Neuronal stem cell (in vitro differentiated cells): ENCODE data around the gene ASTL.

Source experiments
- DNase-seq: peaks from one replicate; pipeline ENCODE4 v3.0.0-alpha.2; 2013; ENCODE audit warnings: low spot score
- H2AFZ ChIP-seq: one replicate; pipeline ENCODE4 v1.6.1; 2013; ENCODE audit warnings: mild to moderate bottlenecking, low read length, inconsistent platforms
- H2AK5ac ChIP-seq: 2 replicates; pipeline ENCODE4 v1.6.1; 2013; ENCODE audit warnings: low read depth, mild to moderate bottlenecking, inconsistent platforms, low read length, moderate library complexity, mixed read lengths
- H2BK120ac ChIP-seq: 2 replicates; pipeline ENCODE4 v1.6.1; 2013; ENCODE audit warnings: low read depth, mild to moderate bottlenecking, inconsistent platforms, low read length, moderate library complexity, mixed read lengths
- H2BK12ac ChIP-seq: one replicate; pipeline ENCODE4 v1.6.1; 2013; ENCODE audit warnings: low read length, inconsistent platforms
- H2BK15ac ChIP-seq: 2 replicates; pipeline ENCODE4 v1.6.1; 2013; ENCODE audit warnings: mild to moderate bottlenecking, low read length, inconsistent platforms, mixed read lengths
- H2BK5ac ChIP-seq: one replicate; pipeline ENCODE4 v1.6.1; 2013; ENCODE audit warnings: inconsistent platforms, mild to moderate bottlenecking, low read length, moderate library complexity
- H3K14ac ChIP-seq: one replicate; pipeline ENCODE4 v1.6.1; 2013; ENCODE audit warnings: low read length, inconsistent platforms
- H3K18ac ChIP-seq: 2 replicates; pipeline ENCODE4 v1.6.1; 2013; ENCODE audit warnings: low read length, inconsistent platforms
- H3K23ac ChIP-seq: 2 replicates; pipeline ENCODE4 v1.6.1; 2013; ENCODE audit warnings: low read depth, mild to moderate bottlenecking, mixed read lengths, low read length, inconsistent platforms; ENCODE audit not compliant: poor library complexity
- H3K27ac ChIP-seq: replicated peaks from 3 replicates; pipeline ENCODE4 v1.5.1; 2013; ENCODE audit warnings: low read length, inconsistent platforms
- H3K27me3 ChIP-seq, 3 experiments: 2 replicates each; pipeline ENCODE4 v1.6.1; 2013; ENCODE audit warnings: low read length in 3 of 3, mild to moderate bottlenecking in 2 of 3, inconsistent platforms in 1 of 3, low read depth in 1 of 3, mixed read lengths in 1 of 3, moderate library complexity in 1 of 3; ENCODE audit not compliant: control insufficient read depth in 3 of 3, insufficient read depth in 3 of 3
- H3K36me3 ChIP-seq, 2 donors: replicated peaks in 1 of 2; 2 replicates each; pipeline ENCODE4 v1.6.1; 2013; ENCODE audit warnings: low read length in 2 of 2; ENCODE audit not compliant: control insufficient read depth in 2 of 2, insufficient read depth in 2 of 2
- H3K4ac ChIP-seq: 2 replicates; pipeline ENCODE4 v1.6.1; 2013; ENCODE audit warnings: inconsistent platforms, mild to moderate bottlenecking, low read length, moderate library complexity
- H3K4me1 ChIP-seq, 2 donors: 1 replicate in 1 of 2; 2 replicates in 1 of 2; pipeline ENCODE4 v1.6.1; 2013; ENCODE audit warnings: low read length in 2 of 2, low read depth in 1 of 2; ENCODE audit not compliant: control insufficient read depth in 2 of 2, insufficient read depth in 1 of 2
- H3K4me2 ChIP-seq: one replicate; pipeline ENCODE4 v1.6.1; 2013; ENCODE audit warnings: mild to moderate bottlenecking, low read length, inconsistent platforms; ENCODE audit not compliant: insufficient read depth, poor library complexity, severe bottlenecking
- H3K4me3 ChIP-seq, 2 donors: 2 replicates each; pipeline ENCODE4 v1.5.1; 2013; ENCODE audit warnings: low read length in 2 of 2, mild to moderate bottlenecking in 2 of 2, inconsistent platforms in 1 of 2, moderate library complexity in 1 of 2
- H3K79me1 ChIP-seq: one replicate; pipeline ENCODE4 v1.6.1; 2013; ENCODE audit warnings: low read depth, mild to moderate bottlenecking, inconsistent platforms, low read length, moderate library complexity
- H3K9ac ChIP-seq: one replicate; pipeline ENCODE4 v1.6.1; 2013; ENCODE audit warnings: mild to moderate bottlenecking, low read depth, low read length, inconsistent platforms; ENCODE audit not compliant: poor library complexity
- H3K9me3 ChIP-seq, 2 donors: replicated peaks in 1 of 2; 2 replicates each; pipeline versions ENCODE3 to v1.6.1; 2013; ENCODE audit warnings: low read length in 2 of 2, mild to moderate bottlenecking in 2 of 2, inconsistent platforms in 1 of 2, low read depth in 1 of 2, mixed read lengths in 1 of 2, moderate library complexity in 1 of 2; ENCODE audit not compliant: control insufficient read depth in 2 of 2, insufficient read depth in 1 of 2
- H4K8ac ChIP-seq: one replicate; pipeline ENCODE4 v1.6.1; 2013; ENCODE audit warnings: low read depth, mild to moderate bottlenecking, inconsistent platforms, low read length, moderate library complexity
- H4K91ac ChIP-seq: one replicate; pipeline ENCODE4 v1.6.1; 2013; ENCODE audit warnings: low read length, low read depth, mild to moderate bottlenecking, inconsistent platforms; ENCODE audit not compliant: poor library complexity
- WGBS, 2 donors: extraction: QIAGEN DNeasy Blood & Tissue Kit; methylation state at CpG; one replicate each; pipeline ENCODE4 v1.1.7; 2013; ENCODE audit warnings: missing lambda C conversion rate in 2 of 2, mixed read lengths in 1 of 2; ENCODE audit not compliant: insufficient read length in 2 of 2, insufficient replicate concordance in 1 of 2; ENCODE audit errors: extremely low coverage in 2 of 2; 5-methylcytosine and 5-hydroxymethylcytosine counted together

The ASTL gene

DNA sequence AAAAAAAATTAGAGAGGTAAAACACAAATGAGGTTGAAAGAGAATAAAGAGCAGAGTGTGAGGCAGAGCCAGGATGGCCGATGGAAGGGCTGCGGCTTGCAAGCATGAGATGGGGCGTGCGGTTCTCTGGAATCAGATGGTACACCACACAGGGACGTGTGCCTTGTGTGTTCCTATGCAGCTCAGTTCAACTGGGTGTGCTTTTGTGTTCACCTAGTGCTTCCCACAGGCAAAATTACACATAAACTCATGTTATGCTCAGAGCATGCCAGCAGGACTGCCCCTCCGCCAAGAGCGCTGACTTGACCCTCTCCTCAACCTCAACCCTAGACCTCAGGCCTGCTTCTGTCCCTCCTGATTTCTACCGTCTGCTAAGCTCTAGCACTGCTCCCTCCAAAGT, 45.9 kb upstream of the ASTL start:
- Histone ChIP-seq H3K4me2 (no peak overlapping the region), H3K79me1 (peaks cover 2% of the 10 kb centered on the region), H2BK120ac (no peak overlapping the region), H3K4ac (no peak overlapping the region), H3K9ac (no peak overlapping the region), H3K9me3 (no peaks in the 10 kb centered on the region), H2BK5ac (no peak overlapping the region), H3K27ac (no peak overlapping the region), H3K4me3 (no peak overlapping the region), H2AK5ac (no peak overlapping the region), H3K23ac (no peak overlapping the region), H3K36me3 (peaks cover 24 to 50% of the 10 kb centered on the region in 2 donors), H2BK12ac (no peak overlapping the region), H2BK15ac (no peak overlapping the region), H3K14ac (no peak overlapping the region), H4K8ac (no peak overlapping the region), H3K4me1 (no peaks in the 10 kb centered on the region), H3K18ac (no peak overlapping the region), H3K27me3 (no peaks in the 10 kb centered on the region), H2AFZ (no peak overlapping the region), H4K91ac (no peak overlapping the region)
- WGBS, 2 donors = no CpG with 5 or more reads among the region's 8 CpGs
- no peak for DNase-seq

DNA sequence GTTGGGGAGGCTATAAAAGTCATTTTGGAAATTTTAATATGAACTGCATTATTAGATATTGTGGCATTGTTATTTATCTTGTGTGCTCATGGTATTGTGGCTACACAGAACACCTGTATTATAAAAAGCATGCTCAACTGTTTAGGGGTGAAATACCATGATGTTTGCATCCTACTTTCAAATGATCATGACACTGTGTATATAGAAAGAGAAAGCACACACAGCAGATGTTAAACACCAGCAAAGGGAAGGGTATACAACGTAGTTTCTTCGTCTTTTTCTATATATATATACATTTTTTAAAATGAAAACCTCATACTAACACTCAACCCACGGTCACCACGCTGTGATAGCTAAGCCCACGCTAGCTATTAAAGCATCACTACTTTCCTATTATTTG, 43.2 kb upstream of the ASTL start:
- H4K8ac ChIP-seq = no peak overlapping the region
- peaks cover 2% of the 10 kb centered on the region for H3K79me1 ChIP-seq
- H3K36me3 ChIP-seq = peaks cover 16 to 26% of the 10 kb centered on the region in 2 donors
- no peak overlapping the region for H3K9ac ChIP-seq
- H4K91ac ChIP-seq = no peak overlapping the region
- no peak overlapping the region for H2BK120ac ChIP-seq
- no peak overlapping the region for H2BK12ac ChIP-seq
- no peaks in the 10 kb centered on the region for H3K27me3 ChIP-seq
- no peak overlapping the region for H2AFZ ChIP-seq
- H2BK5ac ChIP-seq = no peak overlapping the region
- H3K14ac ChIP-seq = no peak overlapping the region
- no peak overlapping the region for H3K27ac ChIP-seq
- no peak overlapping the region for H2AK5ac ChIP-seq
- no peak overlapping the region for H3K4me3 ChIP-seq
- no peaks in the 10 kb centered on the region for H3K9me3 ChIP-seq
- DNase-seq = no peak
- H3K4me2 ChIP-seq = no peak overlapping the region
- no peak overlapping the region for H3K4ac ChIP-seq
- no peak overlapping the region for H3K23ac ChIP-seq
- H3K18ac ChIP-seq = no peak overlapping the region
- WGBS, 2 donors = no CpG with 5 or more reads among the region's 5 CpGs
- H3K4me1 ChIP-seq = no peaks in the 10 kb centered on the region
- no peak overlapping the region for H2BK15ac ChIP-seq

DNA sequence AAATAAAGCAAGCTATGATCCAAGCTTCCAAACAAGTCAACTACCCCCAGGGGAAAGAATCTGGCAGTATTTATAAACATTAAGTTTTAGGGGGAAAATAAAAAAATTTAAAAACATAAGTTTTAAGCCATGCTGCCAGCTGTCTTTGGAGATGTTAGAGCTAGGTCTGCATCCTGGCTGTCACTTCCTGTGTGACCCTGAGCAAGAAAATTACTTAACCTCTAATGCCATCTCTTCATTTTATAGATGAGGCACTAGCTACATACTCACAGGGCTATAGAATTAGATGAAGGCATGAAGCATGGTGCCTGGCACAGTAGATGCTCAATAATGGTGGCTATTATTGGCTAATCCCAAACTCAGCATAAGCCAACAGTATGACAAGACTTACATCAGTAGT, 42.2 kb upstream of the ASTL start:
- H3K4me2 ChIP-seq = no peak overlapping the region
- H4K91ac ChIP-seq = no peak overlapping the region
- H3K9me3 ChIP-seq = no peaks in the 10 kb centered on the region
- H3K14ac ChIP-seq = no peak overlapping the region
- H3K18ac ChIP-seq = no peak overlapping the region
- H2AK5ac ChIP-seq = no peak overlapping the region
- no peaks in the 10 kb centered on the region for H3K4me1 ChIP-seq
- no peak overlapping the region for H2BK12ac ChIP-seq
- H3K23ac ChIP-seq = no peak overlapping the region
- H3K27me3 ChIP-seq = no peaks in the 10 kb centered on the region
- no peak overlapping the region for H3K9ac ChIP-seq
- no peak overlapping the region for H2BK120ac ChIP-seq
- no peak overlapping the region for H2BK5ac ChIP-seq
- H3K4ac ChIP-seq = no peak overlapping the region
- H3K27ac ChIP-seq = no peak overlapping the region
- no peak overlapping the region for H2BK15ac ChIP-seq
- peaks cover 2% of the 10 kb centered on the region for H3K79me1 ChIP-seq
- H3K4me3 ChIP-seq = no peak overlapping the region
- no peak for DNase-seq
- H3K36me3 ChIP-seq = peaks cover 9 to 16% of the 10 kb centered on the region in 2 donors
- H4K8ac ChIP-seq = no peak overlapping the region
- H2AFZ ChIP-seq = no peak overlapping the region

DNA sequence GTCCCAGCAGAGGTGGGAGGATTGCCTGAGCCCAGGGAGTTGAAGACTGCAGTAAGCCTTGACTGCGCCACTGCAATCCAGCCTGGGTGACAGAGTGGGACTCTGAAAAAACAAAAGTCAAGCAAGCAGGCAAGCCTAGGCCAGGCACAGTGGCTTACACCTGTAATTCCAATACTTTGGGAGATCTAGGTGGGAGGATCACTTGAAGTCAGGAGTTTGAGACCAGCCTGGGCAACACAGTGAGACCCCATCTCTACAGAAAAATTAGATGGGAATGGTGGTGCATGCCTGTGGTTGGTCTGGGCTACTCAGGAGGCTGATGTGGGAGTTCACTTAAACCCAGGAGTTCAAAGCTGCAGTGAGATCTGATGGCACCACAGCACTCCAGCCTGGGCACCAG, 41.7 kb upstream of the ASTL start:
- no peak overlapping the region for H3K27ac ChIP-seq
- no peak overlapping the region for H3K4me2 ChIP-seq
- no peak overlapping the region for H3K23ac ChIP-seq
- no peak overlapping the region for H3K4me3 ChIP-seq
- H3K4ac ChIP-seq = no peak overlapping the region
- no peaks in the 10 kb centered on the region for H3K9me3 ChIP-seq
- peaks cover 2% of the 10 kb centered on the region for H3K79me1 ChIP-seq
- H4K8ac ChIP-seq = no peak overlapping the region
- H3K4me1 ChIP-seq = no peaks in the 10 kb centered on the region
- no peak overlapping the region for H2BK15ac ChIP-seq
- no peak overlapping the region for H2AFZ ChIP-seq
- no peak overlapping the region for H3K18ac ChIP-seq
- peaks cover 6 to 10% of the 10 kb centered on the region in 2 donors for H3K36me3 ChIP-seq
- no peak overlapping the region for H2BK12ac ChIP-seq
- no peak overlapping the region for H2BK120ac ChIP-seq
- H3K14ac ChIP-seq = no peak overlapping the region
- H2BK5ac ChIP-seq = no peak overlapping the region
- H2AK5ac ChIP-seq = no peak overlapping the region
- H3K9ac ChIP-seq = no peak overlapping the region
- no peak for DNase-seq
- no peak overlapping the region for H4K91ac ChIP-seq
- no CpG with 5 or more reads among the region's 1 CpG for WGBS, 2 donors
- no peaks in the 10 kb centered on the region for H3K27me3 ChIP-seq
